ENCODE measurements around the gene ANKRD52. TPM values are rescaled to one million over a fixed set of nuclear protein-coding genes. Genes with fewer than 3 reads are reported as not detected.

ANKRD52 gene
- total RNA-seq (ENCODE audit: unreplicated experiment) = 48.5 TPM
- long read RNA-seq, partial matches to known transcripts = 1 of 2 reads
- long read RNA-seq, other reads (novel, unspliced or antisense) = 1 of 2 reads

DNA sequence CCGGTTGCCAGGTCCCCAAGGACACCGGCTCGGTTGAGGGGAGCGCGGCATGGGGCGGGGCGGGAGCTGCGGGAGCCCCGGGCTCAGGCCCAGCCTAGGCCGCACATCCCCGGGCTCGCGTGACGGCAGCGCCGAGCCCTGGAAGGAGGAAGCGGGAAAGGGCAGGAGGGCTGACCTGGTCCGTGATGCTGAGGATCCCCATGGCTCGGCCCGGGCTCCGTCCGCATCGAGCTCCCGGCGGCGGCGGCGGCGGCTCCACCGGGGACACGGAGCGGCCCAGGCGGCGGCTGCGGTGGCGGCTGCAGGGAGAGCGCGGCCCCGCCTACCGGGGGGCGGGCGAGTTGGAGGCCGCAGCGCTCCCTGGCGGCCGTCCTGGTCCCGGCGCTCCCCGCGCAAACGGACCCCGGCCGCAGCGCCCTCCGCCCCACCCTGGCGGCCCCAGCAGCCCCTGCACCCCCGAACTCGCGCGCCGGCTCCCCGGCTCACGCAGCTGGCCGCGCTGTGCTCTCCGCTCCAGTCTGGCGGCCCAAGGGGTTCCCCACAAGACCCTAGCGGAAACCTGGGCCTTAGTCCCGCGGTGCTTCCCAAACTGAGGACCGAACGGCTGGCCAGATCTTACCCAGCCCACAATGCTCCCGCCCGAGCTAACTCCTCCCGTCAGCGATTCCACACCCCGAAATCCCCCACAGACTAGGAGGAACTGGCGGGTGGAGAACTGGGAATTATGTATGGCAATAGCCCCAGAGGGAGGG lies at the start of gene ANKRD52:
Gene ANKRD52 (minus strand): TSS at position 317 of the 752 bp plus-strand sequence. CDS start 115 bp downstream, at position 202.
- peaks cover 18% of the 10 kb centered on the region for H3K36me3 Mint-ChIP-seq (ENCODE audit: low read depth, unreplicated experiment)
- peak within 1 kb of the TSS; percentile 94 for H3K4me3 Mint-ChIP-seq (ENCODE audit: unreplicated experiment)
- DNase-seq (ENCODE audit: low spot score) = peak; percentile 84
- peak; percentile 84 for TF ChIP-seq CTCF (IDR thresholded peaks at IDR 0.05; ENCODE audit: unreplicated experiment)
- no peaks in the 10 kb centered on the region for H3K9me3 Mint-ChIP-seq (ENCODE audit: unreplicated experiment)
- H3K27me3 Mint-ChIP-seq (ENCODE audit: unreplicated experiment) = peaks cover 9% of the 10 kb centered on the region
- peak within 1 kb of the TSS; percentile 32 for H3K27ac Mint-ChIP-seq (ENCODE audit: unreplicated experiment)
- H3K4me1 Mint-ChIP-seq (ENCODE audit: unreplicated experiment) = peaks cover 14% of the 10 kb centered on the region

GRCh38 chr12:56307221-56307965 lies 49.2 kb upstream of the ANKRD52 start:
- no peak overlapping the region for H3K4me3 Mint-ChIP-seq (ENCODE audit: unreplicated experiment)
- peaks cover 2% of the 10 kb centered on the region for H3K4me1 Mint-ChIP-seq (ENCODE audit: unreplicated experiment)
- no peaks in the 10 kb centered on the region for H3K9me3 Mint-ChIP-seq (ENCODE audit: unreplicated experiment)
- no peak for TF ChIP-seq CTCF (IDR thresholded peaks at IDR 0.05; ENCODE audit: unreplicated experiment)
- H3K27ac Mint-ChIP-seq (ENCODE audit: unreplicated experiment) = no peak overlapping the region
- no peak for DNase-seq (ENCODE audit: low spot score)
- H3K27me3 Mint-ChIP-seq (ENCODE audit: unreplicated experiment) = no peaks in the 10 kb centered on the region
- peaks cover 15% of the 10 kb centered on the region for H3K36me3 Mint-ChIP-seq (ENCODE audit: low read depth, unreplicated experiment)

- Mint-ChIP-seq H3K9me3 (ENCODE audit: unreplicated experiment) (no peaks in the 10 kb centered on the region), H3K27ac (ENCODE audit: unreplicated experiment) (no peak overlapping the region), H3K4me3 (ENCODE audit: unreplicated experiment) (no peak overlapping the region), H3K4me1 (ENCODE audit: unreplicated experiment) (peaks cover 7% of the 10 kb centered on the region), H3K27me3 (ENCODE audit: unreplicated experiment) (peaks cover 4% of the 10 kb centered on the region), H3K36me3 (ENCODE audit: low read depth, unreplicated experiment) (peaks cover 12% of the 10 kb centered on the region)
- no peak for DNase-seq (ENCODE audit: low spot score)
- no peak for TF ChIP-seq CTCF (IDR thresholded peaks at IDR 0.05; ENCODE audit: unreplicated experiment)
Observed at GRCh38 chr12:56304872-56305590, 46.8 kb upstream of the ANKRD52 start.

DNA sequence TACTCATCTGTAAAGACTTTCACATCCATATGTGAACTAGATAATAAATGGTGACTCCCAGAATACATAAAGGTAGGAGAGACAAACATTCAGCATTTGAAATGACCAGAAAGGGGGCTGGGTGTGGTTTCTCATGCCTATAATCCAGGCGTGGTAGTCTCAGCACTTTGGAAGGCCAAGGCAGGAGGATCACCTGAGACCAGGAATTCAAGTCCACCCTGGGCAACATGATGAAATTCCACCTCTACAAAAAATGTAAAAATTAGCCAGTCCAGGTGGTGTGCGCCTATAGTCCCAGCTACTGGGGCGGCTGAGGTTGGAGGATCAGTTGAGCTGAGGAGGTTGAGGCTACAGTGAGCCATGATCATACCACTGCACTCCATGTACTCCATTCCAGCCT lies 46.1 kb upstream of the ANKRD52 start:
- Mint-ChIP-seq H3K27ac (ENCODE audit: unreplicated experiment) (no peak overlapping the region), H3K27me3 (ENCODE audit: unreplicated experiment) (peaks cover 4% of the 10 kb centered on the region), H3K4me1 (ENCODE audit: unreplicated experiment) (peaks cover 7% of the 10 kb centered on the region), H3K36me3 (ENCODE audit: low read depth, unreplicated experiment) (peaks cover 9% of the 10 kb centered on the region), H3K9me3 (ENCODE audit: unreplicated experiment) (no peaks in the 10 kb centered on the region), H3K4me3 (ENCODE audit: unreplicated experiment) (no peak overlapping the region)
- DNase-seq (ENCODE audit: low spot score) = no peak
- no peak for TF ChIP-seq CTCF (IDR thresholded peaks at IDR 0.05; ENCODE audit: unreplicated experiment)

All from endothelial cell (in vitro differentiated cells).